AG08395 (cell line): ENCODE results near the gene PLG.
"Not testable (repeated sequence)": the region's sequence is repeated elsewhere in the genome, so short reads cannot be mapped to it uniquely, and the experiment has no call there.

Experiments
- DNase-seq: peaks from one replicate; pipeline ENCODE4 v3.0.0; 2012; ENCODE audit warnings: mixed read lengths, low spot score

Gene PLG

DNA sequence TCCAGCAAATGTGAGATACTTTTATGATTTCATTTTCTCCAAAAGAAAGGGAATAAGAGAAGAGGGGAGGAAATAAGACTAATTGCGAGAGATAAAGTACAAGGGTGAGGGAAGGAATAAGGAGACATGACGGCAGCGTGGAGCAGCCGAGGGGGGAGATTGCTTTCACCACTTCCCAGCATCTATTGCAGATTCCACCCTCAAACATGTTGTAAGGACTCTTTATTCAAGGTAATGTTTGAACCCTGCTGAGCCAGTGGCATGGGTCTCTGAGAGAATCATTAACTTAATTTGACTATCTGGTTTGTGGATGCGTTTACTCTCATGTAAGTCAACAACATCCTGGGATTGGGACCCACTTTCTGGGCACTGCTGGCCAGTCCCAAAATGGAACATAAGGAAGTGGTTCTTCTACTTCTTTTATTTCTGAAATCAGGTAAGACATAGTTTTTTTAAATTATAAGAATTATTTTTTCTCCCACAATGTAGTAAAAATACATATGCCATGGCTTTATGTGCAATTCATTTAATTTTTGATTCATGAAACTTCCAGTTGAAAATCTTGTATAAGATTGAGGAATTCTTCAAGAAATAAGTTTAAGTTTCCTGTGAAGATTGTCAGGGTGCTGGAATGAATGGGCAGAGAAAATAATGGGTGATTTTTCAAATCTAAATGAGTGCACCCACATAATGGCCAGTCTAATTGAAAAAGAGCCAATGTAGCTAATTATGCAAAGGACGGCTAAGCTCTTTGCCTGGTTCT lies at the start of gene PLG:
Gene PLG, plus strand, starts transcription at position 327 of the 763 bp plus-strand sequence. Its CDS starts 61 bp downstream, at position 388.
- not testable (repeated sequence) for DNase-seq

DNA sequence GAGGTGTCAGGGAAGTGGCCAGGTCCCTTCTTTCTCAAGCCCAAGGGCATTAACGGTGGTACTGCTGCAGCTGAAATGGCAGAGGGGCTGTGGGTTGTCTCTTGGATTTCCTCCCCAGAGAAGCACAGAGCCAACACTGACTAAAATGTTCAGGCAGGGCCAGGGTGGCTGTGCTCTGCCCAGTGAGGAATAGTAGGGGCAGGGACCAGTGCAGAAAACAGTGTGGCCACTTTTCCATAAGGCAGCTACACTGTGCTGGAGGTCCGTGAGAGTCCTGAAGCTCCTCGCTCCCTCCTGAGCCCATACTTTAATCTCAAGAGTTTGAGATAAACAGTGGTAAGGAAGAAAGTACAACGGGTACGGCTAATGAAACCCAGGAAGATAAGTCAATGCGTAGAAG lies 42.5 kb upstream of the PLG start:
- no peak for DNase-seq

DNA sequence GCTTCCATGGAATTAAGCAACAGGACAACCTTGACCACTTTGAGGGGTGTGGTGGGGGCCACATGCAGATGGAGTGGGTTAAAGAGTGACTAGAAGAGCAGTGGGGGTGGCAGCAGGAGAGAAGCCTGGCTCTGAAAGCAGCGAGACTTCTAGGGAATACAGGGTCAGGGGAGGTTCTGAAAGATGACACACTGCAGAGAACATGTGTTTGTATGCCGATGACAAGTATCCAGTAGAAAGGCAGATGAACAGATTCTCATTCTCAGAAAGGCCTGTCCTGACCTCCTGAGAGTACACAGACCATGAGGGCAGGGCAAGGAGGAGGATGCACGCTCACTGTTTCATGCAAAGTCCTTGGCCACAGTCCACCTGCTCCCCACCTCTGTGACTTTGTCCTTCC lies 40.8 kb upstream of the PLG start:
- no peak for DNase-seq

DNA sequence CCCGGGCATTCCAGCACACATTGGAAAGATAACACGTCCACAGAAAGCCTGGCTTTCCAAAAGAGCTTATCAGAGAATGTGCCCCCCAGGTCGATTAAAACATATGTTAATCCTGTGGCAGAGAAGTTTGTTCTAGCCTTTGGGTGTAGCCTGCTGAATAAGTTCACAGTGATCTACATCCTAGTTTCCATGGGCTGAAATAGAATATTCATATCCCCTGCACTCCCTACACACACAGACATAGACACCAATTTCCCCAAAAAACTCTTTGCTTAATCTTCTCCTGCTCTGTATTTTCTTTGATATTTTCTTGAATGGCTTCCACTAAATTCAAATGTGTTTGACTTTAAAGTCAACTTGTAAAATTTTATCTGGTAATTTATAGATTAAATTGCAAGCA lies 39.6 kb upstream of the PLG start:
- no peak for DNase-seq

DNA sequence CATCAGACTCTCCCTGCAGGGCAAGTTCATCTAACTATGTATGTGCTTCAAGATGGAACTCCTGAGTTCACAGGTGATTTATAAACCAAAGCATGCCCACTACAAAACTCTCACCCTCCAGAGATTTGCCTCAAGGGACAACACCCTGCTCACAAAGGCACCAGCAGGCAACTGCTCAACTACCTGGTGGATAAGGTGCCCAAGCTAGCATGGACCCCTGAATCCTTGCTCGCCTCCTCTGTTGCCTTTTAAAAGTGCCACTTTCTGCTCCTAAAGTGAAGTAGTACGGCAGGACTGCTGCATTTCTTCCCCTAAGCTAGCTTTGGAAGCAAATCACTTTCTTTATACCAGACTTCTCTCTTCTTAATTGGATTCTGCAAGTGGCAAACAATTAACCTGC lies 39.2 kb upstream of the PLG start:
- no peak for DNase-seq

DNA sequence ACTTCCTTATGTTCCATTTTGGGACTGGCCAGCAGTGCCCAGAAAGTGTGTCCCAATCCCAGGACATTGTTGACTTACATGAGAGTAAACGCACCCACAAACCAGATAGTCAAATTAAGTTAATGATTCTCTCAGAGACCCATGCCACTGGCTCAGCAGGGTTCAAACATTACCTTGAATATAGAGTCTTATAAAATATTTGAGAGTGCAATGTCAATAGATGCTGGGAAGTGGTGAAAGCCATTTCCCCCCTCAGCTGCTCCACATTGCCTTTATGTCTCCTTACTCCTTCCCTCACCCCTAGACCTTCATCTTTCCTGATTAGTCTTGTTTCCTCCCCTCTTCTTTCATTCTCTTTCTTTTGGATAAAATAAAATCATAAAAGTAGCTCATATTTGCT lies 37.8 kb upstream of the PLG start, which contains the start of gene LPA:
Gene LPA, minus strand, starts transcription at position 78 of the 400 bp plus-strand sequence. Its CDS starts 61 bp downstream, at position 17.
- not testable (repeated sequence) for DNase-seq

DNA sequence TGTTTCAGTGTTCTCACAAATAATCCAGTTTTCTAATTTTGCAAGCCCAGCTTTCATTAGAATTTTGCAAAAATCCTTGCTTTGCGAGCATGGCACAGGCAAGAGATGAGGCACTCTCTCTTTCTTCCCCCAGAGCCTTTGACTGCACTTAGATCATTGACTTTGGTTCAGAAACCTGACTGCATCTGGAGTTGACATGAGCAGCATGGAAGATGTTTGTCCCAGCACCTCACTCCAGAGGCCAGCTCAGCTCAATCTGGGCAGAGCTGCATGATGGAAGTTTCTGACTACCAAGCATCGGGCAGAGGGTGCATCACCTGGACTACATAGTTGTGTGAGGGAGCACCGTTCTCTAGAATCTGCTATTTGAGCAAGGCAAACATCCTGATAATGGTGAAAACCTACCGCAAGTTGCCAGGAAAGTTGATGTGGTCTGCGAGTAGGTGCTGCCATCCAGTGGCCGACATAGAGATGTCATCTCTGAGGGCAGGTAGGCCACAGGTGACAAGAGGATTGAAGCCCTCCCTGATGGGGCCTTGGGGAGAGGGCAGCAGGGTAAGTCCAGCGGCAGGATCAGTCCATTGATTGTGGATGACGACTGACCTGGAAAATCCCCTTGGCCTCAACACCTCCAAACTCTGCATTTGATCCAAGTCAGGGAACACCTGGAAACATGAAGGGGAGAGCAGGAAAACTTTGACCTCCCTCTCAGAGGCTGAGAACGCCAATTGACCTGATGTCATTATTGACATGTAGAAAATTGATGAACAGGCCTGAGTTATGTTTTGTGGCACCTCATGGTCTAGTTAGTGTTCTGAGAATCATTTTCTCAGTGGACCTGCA lies 34.2 kb upstream of the PLG start:
- no peak for DNase-seq

DNA sequence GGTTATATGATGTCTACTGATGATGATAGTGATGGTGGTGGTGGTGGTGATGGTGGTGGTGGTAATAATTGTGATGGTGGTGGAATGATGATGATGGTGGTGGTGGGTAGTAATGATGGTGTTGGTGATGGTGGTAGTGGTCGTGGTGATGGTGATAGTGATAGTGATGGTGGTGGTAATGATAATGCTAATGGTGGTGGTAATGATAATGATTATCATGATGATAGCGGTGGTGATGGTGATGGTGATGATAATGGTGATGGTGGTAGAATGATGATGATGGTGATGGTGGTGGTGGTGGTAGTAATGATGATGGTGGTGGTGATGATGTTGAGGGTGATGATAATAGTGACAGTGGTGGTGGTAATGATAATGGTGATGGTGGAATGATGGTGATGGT lies 33.5 kb upstream of the PLG start:
- no peak for DNase-seq

DNA sequence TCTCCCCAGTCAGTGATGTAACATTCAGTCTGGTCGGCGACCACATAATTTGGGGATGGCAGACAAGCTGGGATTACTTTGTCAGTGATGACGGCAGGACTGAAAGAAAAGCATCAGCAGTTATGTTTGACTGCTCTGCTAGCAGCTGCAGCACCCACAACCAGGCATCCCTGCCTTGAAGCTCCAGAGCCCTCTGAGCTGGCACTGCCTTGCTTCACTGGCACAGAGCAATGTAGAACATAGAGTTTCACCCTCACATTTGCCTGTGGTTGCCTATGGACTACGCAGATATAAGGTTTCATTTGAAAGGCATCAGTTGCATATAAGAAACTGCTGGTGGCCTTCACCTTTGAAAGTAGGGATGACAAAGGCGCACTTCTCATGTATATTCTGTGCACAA lies 25.6 kb upstream of the PLG start:
- DNase-seq = not testable (repeated sequence)

DNA sequence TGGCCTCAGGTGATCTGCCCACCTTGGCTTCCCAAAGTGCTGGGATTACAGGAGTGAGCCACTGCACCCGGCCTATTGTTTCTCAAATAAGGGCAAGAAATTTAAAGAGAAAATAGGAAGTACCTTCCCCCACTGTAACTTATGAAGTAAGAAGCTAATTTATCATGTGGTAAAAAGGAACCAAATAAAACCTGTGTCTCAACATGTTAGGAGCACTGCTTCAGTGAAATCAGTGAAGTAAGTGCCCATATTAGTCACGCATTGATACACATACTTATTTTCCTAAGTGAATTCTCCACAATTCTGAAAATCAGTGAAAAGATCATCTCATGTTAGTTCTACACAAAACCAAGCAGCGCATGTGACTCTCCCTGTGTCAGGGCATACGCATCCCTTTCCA lies 23.8 kb upstream of the PLG start:
- DNase-seq = no peak

DNA sequence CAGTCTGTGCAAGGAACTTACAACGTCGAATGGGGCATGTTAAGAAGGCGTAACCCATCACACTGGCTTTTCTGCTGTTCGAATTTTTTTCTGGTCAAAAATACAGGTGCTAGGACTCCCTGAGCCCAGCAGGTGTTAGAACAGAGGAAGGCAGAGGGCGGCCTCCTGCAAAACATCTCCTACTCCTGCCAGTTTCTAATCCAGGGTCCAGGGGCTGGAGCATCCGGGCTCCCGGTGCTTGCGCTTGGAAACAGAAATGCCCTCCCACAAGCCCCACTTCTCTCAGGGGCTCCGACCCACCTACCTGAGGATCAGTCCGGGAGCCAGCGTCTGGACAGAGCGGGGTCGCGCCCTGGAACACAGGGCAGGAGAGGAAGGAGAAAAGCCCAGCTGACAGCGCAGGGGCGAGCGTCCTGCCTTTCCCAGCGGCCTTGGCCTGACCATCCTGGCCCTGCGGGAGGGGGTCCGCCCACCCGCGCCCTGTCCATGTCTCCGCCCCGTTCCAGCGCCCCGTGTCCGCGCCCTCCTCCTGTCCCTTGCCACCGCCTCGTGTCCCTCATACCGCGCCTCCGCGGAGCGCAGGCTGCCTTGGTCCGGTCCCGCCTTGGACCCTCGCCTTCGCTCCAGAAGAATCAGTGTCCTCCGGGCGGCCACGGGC lies 23.2 kb upstream of the PLG start:
- DNase-seq = no peak

DNA sequence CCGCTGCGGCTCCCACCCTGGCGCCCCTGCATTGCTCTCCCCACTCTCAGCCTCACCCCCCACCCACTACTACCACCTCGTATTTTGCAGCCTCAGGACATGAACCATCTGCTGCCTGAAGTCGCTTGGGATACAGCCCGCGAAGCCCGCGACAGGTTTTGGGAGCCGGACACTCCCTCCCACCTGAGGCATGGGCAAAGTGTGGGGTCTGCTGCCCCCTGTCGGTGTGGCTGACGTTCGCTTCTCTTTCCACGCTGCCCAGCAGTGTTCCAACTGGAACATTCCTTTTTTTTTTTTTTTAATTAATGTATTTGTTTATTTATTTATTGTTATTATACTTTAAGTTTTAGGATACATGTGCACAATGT lies 22.7 kb upstream of the PLG start:
- DNase-seq = no peak

DNA sequence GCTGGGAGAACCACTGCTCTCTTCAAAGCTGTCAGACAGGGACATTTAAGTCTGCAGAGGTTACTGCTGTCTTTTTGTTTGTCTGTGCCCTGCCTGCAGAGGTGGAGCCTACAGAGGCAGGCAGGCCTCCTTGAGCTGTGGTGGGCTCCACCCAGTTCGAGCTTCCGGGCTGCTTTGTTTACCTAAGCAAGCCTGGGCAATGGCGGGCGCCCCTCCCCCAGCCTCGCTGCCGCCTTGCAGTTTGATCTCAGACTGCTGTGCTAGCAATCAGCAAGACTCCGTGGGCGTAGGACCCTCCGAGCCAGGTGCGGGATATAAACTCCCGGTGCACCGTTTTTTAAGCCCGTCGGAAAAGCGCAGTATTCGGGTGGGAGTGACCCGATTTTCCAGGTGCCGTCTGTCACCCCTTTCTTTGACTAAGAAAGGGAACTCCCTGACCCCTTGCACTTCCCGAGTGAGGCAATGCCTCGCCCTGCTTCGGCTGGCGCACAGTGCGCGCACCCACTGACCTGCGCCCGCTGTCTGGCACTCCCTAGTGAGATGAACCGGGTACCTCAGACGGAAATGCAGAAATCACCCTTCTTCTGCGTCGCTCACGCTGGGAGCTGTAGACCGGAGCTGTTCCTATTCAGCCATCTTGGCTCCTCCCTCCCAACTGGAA lies 16.8 kb upstream of the PLG start:
- not testable (repeated sequence) for DNase-seq

DNA sequence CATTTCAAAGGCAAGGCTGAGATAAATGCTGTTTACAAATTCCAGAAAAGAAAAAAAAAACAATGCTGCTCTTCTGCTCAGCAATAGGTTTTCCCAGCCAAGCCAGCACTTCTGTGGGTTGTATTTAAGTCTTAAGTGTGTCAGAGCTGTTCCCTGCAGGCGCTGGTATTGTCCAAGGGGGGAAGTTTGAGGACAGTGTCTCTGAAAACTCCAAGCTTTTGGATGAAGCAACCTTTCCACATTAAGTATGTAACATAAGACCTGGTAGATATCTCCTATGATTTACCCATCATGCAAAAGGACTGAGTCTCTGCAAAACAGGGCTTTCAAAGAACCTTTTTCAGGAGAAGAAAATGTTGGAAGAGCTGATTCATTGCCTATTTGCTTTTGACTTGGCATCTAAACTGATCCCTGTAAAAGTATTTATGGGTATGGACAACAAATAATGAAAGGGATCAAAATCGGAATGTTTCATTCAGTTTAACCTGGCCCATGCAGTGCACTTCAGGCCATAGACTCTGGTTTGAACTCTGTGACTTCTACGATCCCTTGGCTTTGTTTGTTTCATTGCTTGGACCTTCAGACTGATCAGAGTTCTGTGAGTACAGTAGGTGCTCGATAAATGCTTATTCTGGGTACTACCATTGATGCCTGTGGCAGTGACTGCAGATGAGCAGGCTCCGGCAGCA lies 16.1 kb upstream of the PLG start:
- DNase-seq = no peak

DNA sequence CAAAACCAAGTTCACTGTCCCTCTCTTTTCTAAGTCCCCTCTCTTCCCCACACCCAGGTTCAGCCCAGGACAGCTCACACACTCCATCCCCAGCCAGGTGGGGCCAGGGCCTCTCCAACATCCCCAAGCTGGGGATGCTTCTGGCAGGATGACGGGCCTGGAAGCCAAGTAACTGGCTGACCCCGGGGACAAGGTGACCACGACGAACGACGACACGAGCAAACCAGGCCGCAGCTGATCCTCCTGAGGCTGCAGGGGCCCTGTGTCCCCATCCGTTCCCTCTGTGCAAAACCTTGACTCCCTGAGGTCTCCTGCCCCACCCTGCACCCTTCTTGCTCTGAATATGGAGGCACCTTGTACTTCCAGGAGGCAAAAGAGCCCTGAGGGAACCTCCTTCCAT lies 11.6 kb upstream of the PLG start:
- no peak for DNase-seq

DNA sequence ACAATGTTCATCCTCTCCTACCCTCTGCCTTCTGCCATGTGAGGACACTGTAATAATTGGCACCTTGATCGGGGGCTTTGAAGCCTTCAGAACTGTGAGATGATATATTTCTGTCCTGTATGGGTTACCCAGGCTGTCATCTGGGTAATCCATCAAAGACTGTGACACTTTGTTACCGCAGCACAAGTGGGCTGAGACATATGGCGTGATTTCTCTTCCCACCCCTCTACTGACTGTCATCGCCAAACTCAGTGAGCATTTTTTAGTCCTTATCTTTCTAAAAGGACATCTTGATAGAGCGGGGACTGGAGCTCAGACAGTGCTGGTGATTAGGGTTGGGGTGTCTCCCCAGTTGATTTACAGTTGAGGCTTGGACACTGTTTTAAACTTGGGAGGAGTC lies 10.4 kb upstream of the PLG start:
- DNase-seq = no peak

DNA sequence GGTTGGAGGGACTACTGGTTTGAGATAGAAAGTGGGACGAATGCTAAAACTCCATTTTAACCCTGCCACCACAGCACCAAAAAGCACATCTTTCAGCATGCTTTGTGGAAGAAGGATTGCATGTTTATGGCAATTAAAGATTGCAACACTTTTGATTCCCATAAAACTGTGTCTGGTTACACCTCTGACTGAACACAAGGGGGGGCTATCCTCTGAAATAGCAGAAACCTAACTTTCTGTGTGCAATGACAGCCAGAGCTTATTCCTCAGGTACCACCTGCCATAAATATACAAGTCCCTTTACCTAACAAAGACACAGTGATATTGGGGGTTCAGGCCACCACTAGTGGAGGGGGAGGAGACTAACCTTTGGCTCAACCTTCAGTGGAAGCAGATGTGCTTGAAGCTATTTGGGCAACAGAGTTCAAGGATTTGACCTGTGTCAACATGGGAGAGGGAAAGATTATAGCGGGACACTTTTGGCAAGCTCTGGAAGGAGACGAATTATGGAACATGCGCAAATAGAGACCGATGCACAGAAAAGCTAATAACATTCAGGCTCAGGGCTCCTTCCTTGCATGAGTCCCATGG lies 9.6 kb upstream of the PLG start:
- DNase-seq = no peak

DNA sequence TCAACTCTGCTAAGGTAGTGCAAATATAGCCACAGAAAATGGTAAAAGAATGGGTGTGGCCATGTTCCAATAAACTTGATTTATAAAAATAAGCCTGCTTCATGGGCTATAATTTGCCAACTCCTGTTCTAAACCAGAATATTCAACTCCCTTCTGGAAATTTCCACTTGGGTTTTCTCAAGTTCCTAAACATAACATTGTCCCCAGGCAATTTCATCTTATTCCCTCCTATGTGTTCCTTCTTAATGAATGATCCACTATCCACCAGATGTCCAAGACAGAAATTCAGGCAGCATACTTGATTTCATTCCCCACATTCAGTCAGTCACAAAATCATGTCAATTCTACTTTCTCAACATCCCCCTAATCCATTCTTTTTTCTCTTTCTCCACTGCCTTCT lies 7.0 kb upstream of the PLG start:
- not testable (repeated sequence) for DNase-seq

DNA sequence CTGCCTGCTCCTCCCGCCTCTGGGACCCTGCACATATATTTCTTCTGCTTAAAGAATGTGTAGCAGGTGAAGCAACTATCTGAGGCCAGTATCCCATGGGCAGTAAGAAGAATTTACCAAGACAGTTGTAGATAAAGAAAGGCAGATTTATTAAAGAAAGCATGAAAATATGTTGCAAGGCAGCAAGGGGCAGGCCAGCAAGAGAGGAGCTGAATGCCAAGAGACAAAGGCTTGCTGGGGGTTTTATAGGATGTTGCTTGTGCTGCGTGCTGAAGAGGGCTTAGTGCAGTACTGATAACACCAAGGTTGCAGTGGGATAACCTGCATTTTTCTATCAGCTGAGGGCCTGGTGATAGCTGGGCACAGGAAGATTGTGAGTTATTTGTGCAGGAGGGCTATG lies 6.4 kb upstream of the PLG start:
- DNase-seq = not testable (repeated sequence)

DNA sequence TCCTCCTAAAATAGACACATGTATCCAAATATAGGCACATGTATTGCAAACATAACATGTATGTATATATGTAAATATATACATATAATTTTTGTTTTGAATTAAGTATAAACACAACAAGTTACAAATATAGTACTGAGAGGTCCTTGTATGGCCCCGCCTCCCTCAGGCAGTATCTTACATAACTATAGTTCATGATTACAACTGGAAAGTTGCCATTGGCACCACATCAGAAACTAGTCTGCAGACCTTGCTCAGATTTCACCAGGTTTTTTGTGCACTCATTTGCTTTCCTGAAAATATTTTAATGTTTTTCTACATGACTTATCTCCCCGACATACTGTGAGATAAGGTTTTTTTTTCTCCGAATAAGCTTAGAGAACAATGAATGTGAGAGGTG lies 5.2 kb upstream of the PLG start:
- not testable (repeated sequence) for DNase-seq

DNA sequence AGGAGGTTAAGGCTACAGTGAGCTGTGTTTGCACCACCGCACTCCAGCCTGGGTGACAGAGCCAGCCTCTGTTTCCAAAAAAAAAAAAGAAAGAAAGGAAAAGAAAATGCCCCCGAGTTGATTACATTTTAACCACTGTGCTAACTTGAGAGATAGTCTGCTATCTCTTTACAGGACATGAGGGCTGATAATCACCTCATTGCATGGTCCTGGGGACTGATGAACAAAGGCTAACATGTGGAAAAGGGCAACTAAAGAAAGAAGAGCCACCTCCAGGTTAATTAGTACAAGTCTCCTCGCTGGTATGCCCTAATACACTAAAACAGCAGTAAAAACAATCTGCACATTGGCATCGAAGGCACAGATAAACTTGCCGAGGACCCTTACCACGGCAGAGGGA lies 4.2 kb upstream of the PLG start:
- no peak for DNase-seq
